Natural killer cell (primary cell): ENCODE results near the gene SOX6. TPM values are rescaled to one million over a fixed set of nuclear protein-coding genes. Genes with fewer than 3 reads are reported as not detected.

Experiments used
- ATAC-seq, 3 donors: fragments of 150-1000 bp in 2 of 3; fragments of 200-7000 bp in 1 of 3; cut with Tn5 transposase; 1 replicate in 1 of 3; 2 replicates in 2 of 3; pipeline ENCODE4 v1.10.0; 2021; ENCODE audit warnings: mild to moderate bottlenecking in 2 of 3, moderate library complexity in 2 of 3
- DNase-seq, 2 donors: peaks; one replicate each; pipeline versions ENCODE4 v3.0.0 to v3.0.0-alpha.2; 2013 to 2021; ENCODE audit warnings: mixed read lengths in 1 of 2
- H3K27ac ChIP-seq: one replicate; pipeline ENCODE4 v1.5.1; 2013; ENCODE audit warnings: mild to moderate bottlenecking, low read length
- H3K27me3 ChIP-seq: one replicate; pipeline ENCODE4 v1.6.1; 2013; ENCODE audit warnings: low read length; ENCODE audit not compliant: control insufficient read depth, insufficient read depth
- H3K36me3 ChIP-seq: one replicate; pipeline ENCODE4 v1.6.1; 2013; ENCODE audit warnings: low read length; ENCODE audit not compliant: control insufficient read depth, insufficient read depth
- H3K4me1 ChIP-seq: one replicate; pipeline ENCODE4 v1.6.1; 2013; ENCODE audit warnings: low read length; ENCODE audit not compliant: control insufficient read depth, insufficient read depth
- H3K4me3 ChIP-seq: one replicate; pipeline ENCODE4 v1.5.1; 2013; ENCODE audit warnings: low read length
- H3K9me3 ChIP-seq: one replicate; pipeline ENCODE4 v1.6.1; 2013; ENCODE audit warnings: low read length; ENCODE audit not compliant: control insufficient read depth, insufficient read depth
- H3K27ac Mint-ChIP-seq, 2 donors: one replicate each; pipeline ENCODE4 v1.8.0; 2022; ENCODE audit warnings: mild to moderate bottlenecking in 2 of 2, mixed read lengths in 2 of 2, moderate library complexity in 1 of 2
- H3K27me3 Mint-ChIP-seq, 2 donors: one replicate each; pipeline ENCODE4 v1.8.0; 2022; ENCODE audit warnings: low read depth in 2 of 2, mixed read lengths in 2 of 2
- H3K36me3 Mint-ChIP-seq: one replicate; pipeline ENCODE4 v1.8.0; 2022; ENCODE audit warnings: mixed read lengths
- H3K4me1 Mint-ChIP-seq, 2 donors: one replicate each; pipeline ENCODE4 v1.8.0; 2022; ENCODE audit warnings: mixed read lengths in 2 of 2
- H3K4me3 Mint-ChIP-seq: one replicate; pipeline ENCODE4 v1.8.0; 2022; ENCODE audit warnings: mild to moderate bottlenecking, moderate library complexity, mixed read lengths
- H3K9me3 Mint-ChIP-seq, 2 donors: one replicate each; pipeline ENCODE4 v1.8.0; 2022; ENCODE audit warnings: mixed read lengths in 2 of 2
- WGBS: methylation state at CpG from one replicate; pipeline ENCODE4 v1.1.7; 2013; ENCODE audit warnings: missing lambda C conversion rate; ENCODE audit not compliant: insufficient coverage; 5-methylcytosine and 5-hydroxymethylcytosine counted together
- intact Hi-C: fragments of 100-400 bp; cut with micrococcal nuclease; formaldehyde crosslinking; loops from one replicate; pipeline ENCODE4 v1.14.2; 2022
- total RNA-seq, 4 donors: library from RNA; stranded (reverse); fragments of 120-200 nt in 1 of 4; gene quantifications; one replicate each; pipeline versions ENCODE4 v1.2.3 to v1.2.4, GENCODE V29; 2013 to 2022
- TF ChIP-seq, protein P1 (sequence below): fragments of 200-600 bp; IDR thresholded peaks from one replicate; pipeline ENCODE4 v1.8.0; 2022; ENCODE audit warnings: antibody characterized with exemption

Gene SOX6
- total RNA-seq, 3 donors from 2014 or later (not counting 1 experiment from before 2014, with no cell fraction given): 0.27 TPM; not detected in 2

DNA sequence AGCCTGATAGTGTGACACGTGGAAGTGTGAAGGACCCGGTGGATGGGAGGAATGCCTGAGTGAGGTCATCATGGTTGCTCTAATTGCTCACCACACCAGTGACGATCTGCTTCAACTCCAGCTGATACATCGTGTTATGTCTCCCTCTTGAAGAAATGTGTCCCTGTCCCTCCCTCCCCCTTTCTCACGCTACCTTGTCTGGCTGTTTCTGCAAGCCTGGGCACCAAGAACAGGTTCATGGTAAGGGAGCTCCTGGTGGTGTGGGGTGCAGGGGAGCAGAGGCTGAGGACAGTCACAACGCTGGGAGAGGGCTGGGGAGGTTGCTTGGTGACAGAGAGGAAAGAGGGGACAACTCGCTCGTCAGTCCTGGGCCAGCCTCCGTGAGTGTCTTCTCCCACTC lies 413.4 kb downstream of the SOX6 start:
- intact Hi-C loops: loop anchor here (5.0 kb wide), 1 partner anchor 669 kb away; no protein-coding TSS in a partner anchor
- no peak overlapping the region for H3K4me3 ChIP-seq

GRCh38 chr11:15942126-15942525 lies 414.2 kb downstream of the SOX6 start:
- Histone ChIP-seq H3K27ac (no peak overlapping the region), H3K4me1 (peaks cover 4% of the 10 kb centered on the region), H3K27me3 (no peaks in the 10 kb centered on the region), H3K4me3 (no peak overlapping the region), H3K9me3 (no peaks in the 10 kb centered on the region), H3K36me3 (no peaks in the 10 kb centered on the region)
- peaks cover 0 to 8% of the 10 kb centered on the region in 2 donors for H3K9me3 Mint-ChIP-seq
- TF ChIP-seq, protein P1, sequence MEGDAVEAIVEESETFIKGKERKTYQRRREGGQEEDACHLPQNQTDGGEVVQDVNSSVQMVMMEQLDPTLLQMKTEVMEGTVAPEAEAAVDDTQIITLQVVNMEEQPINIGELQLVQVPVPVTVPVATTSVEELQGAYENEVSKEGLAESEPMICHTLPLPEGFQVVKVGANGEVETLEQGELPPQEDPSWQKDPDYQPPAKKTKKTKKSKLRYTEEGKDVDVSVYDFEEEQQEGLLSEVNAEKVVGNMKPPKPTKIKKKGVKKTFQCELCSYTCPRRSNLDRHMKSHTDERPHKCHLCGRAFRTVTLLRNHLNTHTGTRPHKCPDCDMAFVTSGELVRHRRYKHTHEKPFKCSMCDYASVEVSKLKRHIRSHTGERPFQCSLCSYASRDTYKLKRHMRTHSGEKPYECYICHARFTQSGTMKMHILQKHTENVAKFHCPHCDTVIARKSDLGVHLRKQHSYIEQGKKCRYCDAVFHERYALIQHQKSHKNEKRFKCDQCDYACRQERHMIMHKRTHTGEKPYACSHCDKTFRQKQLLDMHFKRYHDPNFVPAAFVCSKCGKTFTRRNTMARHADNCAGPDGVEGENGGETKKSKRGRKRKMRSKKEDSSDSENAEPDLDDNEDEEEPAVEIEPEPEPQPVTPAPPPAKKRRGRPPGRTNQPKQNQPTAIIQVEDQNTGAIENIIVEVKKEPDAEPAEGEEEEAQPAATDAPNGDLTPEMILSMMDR: no peak
- H3K27ac Mint-ChIP-seq: no peak overlapping the region
- no peaks in the 10 kb centered on the region for H3K36me3 Mint-ChIP-seq
- H3K27me3 Mint-ChIP-seq: peaks cover 0 to 9% of the 10 kb centered on the region in 2 donors
- intact Hi-C loops: loop anchor here (5.0 kb wide), 1 partner anchor 670 kb away; no protein-coding TSS in a partner anchor
- no peak overlapping the region for H3K4me3 Mint-ChIP-seq
- H3K4me1 Mint-ChIP-seq: no peaks in the 10 kb centered on the region
- WGBS: 96% methylated on average over 7 of the region's 7 CpGs
- ATAC-seq: no peak
- DNase-seq: no peak

More for the DNA sequence above, 413.4 kb downstream of the SOX6 start:
- H3K4me3 Mint-ChIP-seq: no peak overlapping the region
- H3K36me3 Mint-ChIP-seq: peaks cover 7% of the 10 kb centered on the region
- H3K27ac Mint-ChIP-seq: no peak overlapping the region
- H3K27ac ChIP-seq: no peak overlapping the region
- no peaks in the 10 kb centered on the region for H3K27me3 ChIP-seq
- DNase-seq: no peak
- peaks cover 4% of the 10 kb centered on the region for H3K4me1 ChIP-seq
- no peaks in the 10 kb centered on the region for H3K9me3 ChIP-seq
- WGBS: 92% methylated on average over 8 of the region's 9 CpGs
- H3K27me3 Mint-ChIP-seq: peaks cover 0 to 9% of the 10 kb centered on the region in 2 donors
- H3K9me3 Mint-ChIP-seq: peaks cover 7 to 14% of the 10 kb centered on the region in 2 donors
- H3K4me1 Mint-ChIP-seq: no peaks in the 10 kb centered on the region
- TF ChIP-seq, protein P1: no peak
- H3K36me3 ChIP-seq: no peaks in the 10 kb centered on the region
- no peak for ATAC-seq

GRCh38 chr11:15941206-15941770 lies 415.1 kb downstream of the SOX6 start:
- H3K27ac Mint-ChIP-seq: no peak overlapping the region
- peaks cover 4% of the 10 kb centered on the region for H3K4me1 ChIP-seq
- H3K4me3 ChIP-seq: no peak overlapping the region
- 54% methylated on average over 36 of the region's 36 CpGs for WGBS
- no peak overlapping the region for H3K27ac ChIP-seq
- TF ChIP-seq, protein P1: peak; percentile 30
- no peak overlapping the region for H3K4me3 Mint-ChIP-seq
- peaks cover 0 to 5% of the 10 kb centered on the region in 2 donors for H3K9me3 Mint-ChIP-seq
- no peak for ATAC-seq
- no peaks in the 10 kb centered on the region for H3K9me3 ChIP-seq
- H3K4me1 Mint-ChIP-seq: no peaks in the 10 kb centered on the region
- H3K27me3 Mint-ChIP-seq: peaks cover 0 to 9% of the 10 kb centered on the region in 2 donors
- peak in 1 of 2 donors; percentile 4 for DNase-seq
- H3K27me3 ChIP-seq: no peaks in the 10 kb centered on the region
- intact Hi-C loops: loop anchor here (5.0 kb wide), 1 partner anchor 671 kb away; no protein-coding TSS in a partner anchor
- no peaks in the 10 kb centered on the region for H3K36me3 ChIP-seq
- H3K36me3 Mint-ChIP-seq: no peaks in the 10 kb centered on the region
